ENCODE results near the gene SPATA6L.

SPATA6L gene, protein sequence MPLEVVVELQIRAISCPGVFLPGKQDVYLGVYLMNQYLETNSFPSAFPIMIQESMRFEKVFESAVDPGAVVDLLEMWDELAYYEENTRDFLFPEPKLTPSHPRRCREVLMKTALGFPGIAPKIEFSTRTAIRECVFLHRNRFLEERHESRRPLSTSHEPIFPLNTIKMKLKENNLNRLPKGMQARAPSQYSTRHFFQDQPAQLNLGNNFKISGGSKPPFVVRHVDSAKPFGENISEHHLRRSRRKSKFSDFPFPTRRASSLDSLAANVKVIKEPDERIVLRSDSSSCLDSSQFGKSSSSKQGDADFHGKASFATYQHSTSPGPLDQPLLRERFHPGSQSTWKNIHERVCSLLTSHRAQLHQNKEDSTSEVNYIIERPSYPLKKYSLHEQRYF

DNA sequence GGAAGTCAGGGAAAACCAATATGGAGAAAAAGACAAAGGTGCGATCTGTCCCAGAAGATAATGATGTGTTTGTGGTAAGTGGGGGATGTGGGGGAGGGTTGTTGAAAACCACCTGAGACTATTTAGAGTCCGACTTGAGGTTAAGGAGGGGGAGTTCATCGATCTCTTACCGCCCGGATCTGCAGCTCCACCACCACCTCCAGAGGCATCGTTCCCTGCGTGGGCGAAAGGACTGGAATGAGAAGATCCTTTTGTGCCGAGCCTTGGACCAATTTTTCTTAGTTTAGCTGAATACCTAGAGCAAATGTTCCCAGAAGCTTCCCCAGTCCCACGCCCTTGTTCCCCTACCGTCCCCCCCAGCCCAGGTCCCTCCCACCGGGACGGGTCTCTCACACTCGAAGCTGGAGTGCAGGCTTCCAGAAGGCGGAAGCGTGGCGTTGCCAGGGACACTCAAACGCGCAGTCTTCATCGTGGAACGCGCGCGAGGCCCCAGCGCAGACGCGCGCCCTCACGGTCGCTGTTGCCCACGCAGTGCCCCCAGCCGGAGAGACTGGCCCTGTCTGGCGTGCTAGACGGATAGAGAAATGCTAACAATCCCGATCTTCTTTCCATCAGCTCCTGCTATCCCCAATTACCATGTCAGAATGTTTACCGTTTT, at the start of gene SPATA6L:
Gene SPATA6L, minus strand, starts transcription at position 439 of the 658 bp plus-strand sequence. Its CDS starts 230 bp downstream, at position 209.
- DNase-seq (ENCODE audit: extremely low read depth, low read depth): no peak
- TF ChIP-seq, protein P1, sequence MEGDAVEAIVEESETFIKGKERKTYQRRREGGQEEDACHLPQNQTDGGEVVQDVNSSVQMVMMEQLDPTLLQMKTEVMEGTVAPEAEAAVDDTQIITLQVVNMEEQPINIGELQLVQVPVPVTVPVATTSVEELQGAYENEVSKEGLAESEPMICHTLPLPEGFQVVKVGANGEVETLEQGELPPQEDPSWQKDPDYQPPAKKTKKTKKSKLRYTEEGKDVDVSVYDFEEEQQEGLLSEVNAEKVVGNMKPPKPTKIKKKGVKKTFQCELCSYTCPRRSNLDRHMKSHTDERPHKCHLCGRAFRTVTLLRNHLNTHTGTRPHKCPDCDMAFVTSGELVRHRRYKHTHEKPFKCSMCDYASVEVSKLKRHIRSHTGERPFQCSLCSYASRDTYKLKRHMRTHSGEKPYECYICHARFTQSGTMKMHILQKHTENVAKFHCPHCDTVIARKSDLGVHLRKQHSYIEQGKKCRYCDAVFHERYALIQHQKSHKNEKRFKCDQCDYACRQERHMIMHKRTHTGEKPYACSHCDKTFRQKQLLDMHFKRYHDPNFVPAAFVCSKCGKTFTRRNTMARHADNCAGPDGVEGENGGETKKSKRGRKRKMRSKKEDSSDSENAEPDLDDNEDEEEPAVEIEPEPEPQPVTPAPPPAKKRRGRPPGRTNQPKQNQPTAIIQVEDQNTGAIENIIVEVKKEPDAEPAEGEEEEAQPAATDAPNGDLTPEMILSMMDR (IDR thresholded peaks at IDR 0.05; ENCODE audit: low read depth, low read length): peak; percentile 12

DNA sequence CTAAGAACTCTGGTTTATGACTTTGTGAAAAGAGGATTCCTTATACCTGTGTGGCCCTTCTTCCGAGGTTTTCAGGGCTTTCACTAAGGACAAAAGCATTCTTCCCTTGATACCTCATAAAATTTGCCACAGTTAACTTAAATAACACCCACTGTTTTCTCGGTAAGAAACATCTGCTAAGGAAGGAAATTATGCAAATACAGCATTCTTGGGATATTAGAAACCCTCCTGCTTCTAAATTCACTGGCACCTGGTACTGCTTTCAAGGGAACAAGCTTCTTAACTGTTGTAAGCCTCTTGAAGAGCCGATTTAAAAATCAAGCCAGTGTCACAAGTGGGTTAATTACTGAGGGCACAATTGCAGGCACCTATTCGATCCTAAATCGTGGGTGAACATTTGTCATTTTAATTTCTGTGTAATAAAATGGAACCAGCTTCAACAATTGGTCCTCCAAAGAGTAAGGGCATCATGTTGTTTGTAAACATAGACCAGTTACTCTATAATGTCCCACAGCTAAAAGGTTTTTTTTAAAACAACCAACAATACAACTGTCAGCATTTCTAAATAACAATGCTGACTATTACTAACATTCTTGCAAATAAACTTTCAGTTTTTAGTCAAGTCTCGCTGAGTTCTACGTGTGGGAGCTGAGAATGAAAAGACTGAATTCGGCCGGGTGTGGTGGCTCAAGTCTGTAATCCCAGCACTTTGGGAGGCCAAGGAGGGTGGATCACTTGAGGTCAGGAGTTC, 48.2 kb upstream of the SPATA6L start:
- TF ChIP-seq, protein P1 (IDR thresholded peaks at IDR 0.05; ENCODE audit: low read depth, low read length): no peak

DNA sequence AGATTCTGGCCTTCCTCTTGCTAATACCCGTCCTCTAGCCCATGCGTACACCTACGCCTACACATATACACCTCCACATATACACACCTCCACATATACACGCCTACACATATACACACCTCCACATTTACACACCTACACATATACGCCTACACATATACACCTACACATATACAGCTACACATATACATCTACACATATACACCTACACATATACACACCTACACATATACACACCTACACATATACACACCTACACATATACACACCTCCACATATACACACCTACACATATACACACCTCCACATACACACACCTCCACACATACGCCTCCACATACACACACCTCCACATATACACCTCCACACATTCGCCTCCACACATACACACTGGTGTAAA, 47.6 kb upstream of the SPATA6L start:
- TF ChIP-seq, protein P1 (IDR thresholded peaks at IDR 0.05; ENCODE audit: low read depth, low read length): no peak
- no peak for DNase-seq (ENCODE audit: extremely low read depth, low read depth)

More for the DNA sequence above, 48.2 kb upstream of the SPATA6L start:
- no peak for DNase-seq (ENCODE audit: extremely low read depth, low read depth)

DNA sequence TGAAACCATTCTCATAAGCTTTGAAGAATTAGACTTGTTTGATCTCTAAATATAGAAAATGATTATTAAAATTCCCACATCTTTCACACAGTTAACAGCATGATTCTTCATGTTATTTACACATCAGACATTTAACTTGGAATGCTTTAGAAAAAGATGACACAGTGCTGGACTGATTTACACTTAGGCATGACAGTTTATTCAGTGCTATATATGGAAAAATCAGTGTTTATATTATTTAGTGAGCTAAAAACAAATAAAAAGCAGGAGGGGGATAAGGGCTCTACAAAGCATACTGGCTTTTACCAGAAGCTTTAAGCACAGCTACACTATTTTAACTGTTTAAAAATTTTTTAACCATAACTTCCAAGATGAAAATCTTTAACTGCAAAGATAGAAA, 43.1 kb upstream of the SPATA6L start:
- DNase-seq (ENCODE audit: extremely low read depth, low read depth): no peak
- TF ChIP-seq, protein P1 (IDR thresholded peaks at IDR 0.05; ENCODE audit: low read depth, low read length): no peak

DNA sequence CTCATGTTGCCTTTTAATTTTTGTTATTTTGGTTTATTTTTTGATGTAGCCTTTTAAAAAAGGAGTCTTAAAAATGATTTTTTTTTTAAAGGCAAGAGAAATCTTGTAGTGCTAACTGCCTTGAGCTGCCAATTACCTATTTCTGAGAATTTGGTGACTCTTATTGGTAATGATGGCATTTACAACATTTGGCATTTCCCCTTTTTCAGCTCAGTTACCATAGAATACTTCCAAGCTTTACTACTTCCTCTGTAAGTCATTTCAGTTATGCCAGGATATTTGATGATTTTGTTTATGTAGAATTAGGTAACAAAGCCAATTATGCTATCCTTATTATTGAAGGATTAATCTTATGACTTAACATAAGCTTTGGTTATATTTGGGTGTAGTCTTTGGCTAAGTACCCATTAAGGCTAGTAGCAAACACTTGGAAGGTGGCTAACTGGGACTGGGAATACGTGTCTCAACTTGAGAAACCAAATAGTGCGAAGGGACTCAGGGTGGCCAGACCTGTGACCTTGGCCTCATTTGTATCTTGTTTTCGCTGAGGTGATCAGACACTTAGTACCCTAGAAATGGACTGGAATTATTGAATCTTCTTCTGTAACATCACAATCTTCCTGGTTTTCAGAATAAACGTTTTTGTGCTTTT, 40.8 kb upstream of the SPATA6L start:
- no peak for DNase-seq (ENCODE audit: extremely low read depth, low read depth)
- TF ChIP-seq, protein P1 (IDR thresholded peaks at IDR 0.05; ENCODE audit: low read depth, low read length): no peak

DNA sequence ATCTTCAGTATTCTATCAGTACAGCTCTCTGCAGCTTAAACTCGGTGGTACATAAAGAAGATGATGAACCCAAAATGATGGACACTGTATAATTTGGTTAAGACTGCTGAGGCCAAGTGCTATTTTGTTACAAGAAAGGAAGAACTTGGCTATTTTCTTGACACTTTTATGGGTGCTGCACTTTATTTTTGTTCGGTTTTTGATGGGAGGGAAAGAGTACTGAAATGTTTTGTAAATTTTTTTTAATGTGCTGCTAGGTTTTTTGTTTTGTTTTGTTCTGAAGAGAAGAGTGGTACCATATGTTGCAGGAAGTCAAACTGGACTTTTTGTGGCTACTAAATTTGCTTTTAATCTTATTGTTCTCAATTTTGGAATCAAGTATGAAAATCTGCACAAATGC, 39.7 kb upstream of the SPATA6L start:
- no peak for DNase-seq (ENCODE audit: extremely low read depth, low read depth)
- TF ChIP-seq, protein P1 (IDR thresholded peaks at IDR 0.05; ENCODE audit: low read depth, low read length): no peak

Data from AG09319 (cell line).